Lung (tissue), 12 donors: ENCODE measurements around the gene MMRN1. TPM values are rescaled to one million over a fixed set of nuclear protein-coding genes. Genes with fewer than 3 reads are reported as not detected.

Source experiments
- ATAC-seq: fragments of 200-7000 bp; cut with Tn5 transposase; one replicate; pipeline ENCODE4 v1.9.1; 2020; ENCODE audit warnings: moderate number of reproducible peaks; ENCODE audit not compliant: insufficient read depth, low FRiP score
- DNase-seq, 3 donors: peaks; one replicate each; pipeline ENCODE4 v3.0.0-alpha.2; 2013 to 2017
- H3K27ac ChIP-seq, 2 donors: one replicate each; pipeline ENCODE4 v1.5.1; 2013; ENCODE audit warnings: mild to moderate bottlenecking in 2 of 2, moderate library complexity in 2 of 2, control low read depth in 1 of 2, inconsistent platforms in 1 of 2, low read depth in 1 of 2, low read length in 1 of 2
- H3K27me3 ChIP-seq, 3 donors: one replicate each; pipeline ENCODE4 v1.5.1; 2013; ENCODE audit warnings: low read length in 2 of 3; ENCODE audit not compliant: control insufficient read depth in 3 of 3, insufficient read depth in 3 of 3
- H3K36me3 ChIP-seq, 4 donors: one replicate each; pipeline ENCODE4 v1.5.1; 2013; ENCODE audit warnings: low read length in 4 of 4, mild to moderate bottlenecking in 1 of 4, moderate library complexity in 1 of 4; ENCODE audit not compliant: control insufficient read depth in 4 of 4, insufficient read depth in 4 of 4
- H3K4me1 ChIP-seq, 5 donors: one replicate each; pipeline ENCODE4 v1.5.1; 2013; ENCODE audit warnings: low read length in 5 of 5, mild to moderate bottlenecking in 2 of 5, moderate library complexity in 1 of 5; ENCODE audit not compliant: control insufficient read depth in 5 of 5, insufficient read depth in 5 of 5
- H3K4me3 ChIP-seq: one replicate; pipeline ENCODE4 v1.5.1; 2013; ENCODE audit warnings: mild to moderate bottlenecking, control low read depth, moderate library complexity
- H3K9ac ChIP-seq, 2 donors: one replicate each; pipeline ENCODE4 v1.5.1; 2013; ENCODE audit warnings: low read length in 2 of 2, control low read depth in 1 of 2; ENCODE audit not compliant: insufficient read depth in 1 of 2
- H3K9me3 ChIP-seq, 4 donors: one replicate each; pipeline ENCODE4 v1.5.1; 2013; ENCODE audit warnings: low read length in 3 of 4, mild to moderate bottlenecking in 1 of 4, moderate library complexity in 1 of 4; ENCODE audit not compliant: control insufficient read depth in 4 of 4, insufficient read depth in 3 of 4
- CTCF ChIP-seq: IDR thresholded peaks from 2 replicates; pipeline ENCODE4 v1.5.1; 2012; ENCODE audit warnings: mild to moderate bottlenecking; ENCODE audit errors: control extremely low read depth, extremely low read depth
- WGBS, 2 donors: extraction: QIAGEN DNeasy Blood & Tissue Kit; methylation state at CpG; one replicate each; pipeline ENCODE4 v1.1.7; 2013; 5-methylcytosine and 5-hydroxymethylcytosine counted together
- polyA plus RNA-seq, 2 donors: library from polyadenylated mRNA; stranded (reverse); fragments of 200-250 nt; gene quantifications; one replicate each; pipeline ENCODE4 v1.2.1, GENCODE V29; 2013
- total RNA-seq, 2 donors: library from RNA; depleted of rRNA in 1 of 2; stranded (reverse); fragments of >200 nt in 1 of 2; gene quantifications; one replicate each; pipeline ENCODE4 v1.2.1, GENCODE V29; 2014 to 2021
- donor health status: control.
- donor health status: control.
- donor health status: Bipolar disorder and iron deficiency.
- donor health status: healthy.
- donor health status: DM: yes; HTN: yes; CAD: no.

MMRN1 gene
- total and polyA plus RNA-seq, 4 donors = 10.2 to 37.4 (median 26.2) TPM

DNA sequence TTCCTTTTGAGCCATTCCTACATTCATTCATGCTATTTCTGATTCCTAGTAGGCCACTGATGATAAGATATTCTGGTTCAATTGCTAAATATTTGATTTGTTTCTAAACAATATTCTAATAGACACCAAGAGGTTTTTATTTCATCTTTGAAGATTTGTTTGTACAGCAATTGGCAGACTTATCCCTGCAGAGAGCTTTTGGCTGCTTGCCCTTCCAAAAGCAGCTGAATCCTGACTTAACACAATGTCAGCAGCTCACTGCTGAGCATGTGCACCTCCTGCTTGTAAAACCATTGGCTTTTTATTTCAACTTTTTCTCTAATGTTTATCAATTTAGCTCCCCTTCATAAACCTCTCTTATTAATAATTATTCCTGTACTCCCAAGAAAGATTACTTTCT lies 45.3 kb downstream of the MMRN1 start:
- H3K9ac ChIP-seq = no peak overlapping the region
- ATAC-seq (no peak), DNase-seq (peak; percentile 83 to 95 (median 92))
- peaks cover 0 to 26% (median 0%) of the 10 kb centered on the region in 5 donors for H3K4me1 ChIP-seq
- H3K27me3 ChIP-seq = no peaks in the 10 kb centered on the region
- H3K36me3 ChIP-seq = no peaks in the 10 kb centered on the region
- no peak overlapping the region for H3K27ac ChIP-seq
- TF ChIP-seq CTCF = no peak
- H3K4me3 ChIP-seq = no peak overlapping the region
- no peaks in the 10 kb centered on the region for H3K9me3 ChIP-seq

DNA sequence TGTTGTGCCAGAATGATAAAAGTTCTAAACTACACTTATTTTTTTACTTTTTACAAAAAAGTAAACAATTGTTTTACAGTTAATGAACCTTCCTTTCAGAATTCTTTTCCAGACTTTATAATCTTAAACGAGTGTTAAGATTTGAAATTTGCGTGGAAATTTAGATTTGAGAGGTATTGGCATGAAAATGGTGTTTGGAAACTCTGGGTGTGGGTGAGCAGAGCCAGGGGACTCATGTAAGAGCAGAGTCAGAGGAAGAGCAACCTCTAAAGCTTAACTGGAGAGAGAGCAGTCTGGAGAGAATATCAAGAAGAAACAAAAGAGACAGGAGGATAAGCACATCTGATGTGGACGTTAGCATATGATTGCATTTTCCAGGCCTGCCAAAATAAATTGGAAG lies 48.2 kb downstream of the MMRN1 start:
- DNase-seq = peak; percentile 34 to 78 (median 60)
- H3K27me3 ChIP-seq = no peaks in the 10 kb centered on the region
- H3K9me3 ChIP-seq = no peaks in the 10 kb centered on the region
- H3K4me3 ChIP-seq = no peak overlapping the region
- peaks cover 0 to 26% (median 0%) of the 10 kb centered on the region in 5 donors for H3K4me1 ChIP-seq
- no peak for TF ChIP-seq CTCF
- WGBS, 2 donors = 65 to 83% methylated on average over 3 of the region's 3 CpGs
- no peak overlapping the region for H3K27ac ChIP-seq
- no peak for ATAC-seq
- H3K9ac ChIP-seq = no peak overlapping the region
- H3K36me3 ChIP-seq = no peaks in the 10 kb centered on the region

DNA sequence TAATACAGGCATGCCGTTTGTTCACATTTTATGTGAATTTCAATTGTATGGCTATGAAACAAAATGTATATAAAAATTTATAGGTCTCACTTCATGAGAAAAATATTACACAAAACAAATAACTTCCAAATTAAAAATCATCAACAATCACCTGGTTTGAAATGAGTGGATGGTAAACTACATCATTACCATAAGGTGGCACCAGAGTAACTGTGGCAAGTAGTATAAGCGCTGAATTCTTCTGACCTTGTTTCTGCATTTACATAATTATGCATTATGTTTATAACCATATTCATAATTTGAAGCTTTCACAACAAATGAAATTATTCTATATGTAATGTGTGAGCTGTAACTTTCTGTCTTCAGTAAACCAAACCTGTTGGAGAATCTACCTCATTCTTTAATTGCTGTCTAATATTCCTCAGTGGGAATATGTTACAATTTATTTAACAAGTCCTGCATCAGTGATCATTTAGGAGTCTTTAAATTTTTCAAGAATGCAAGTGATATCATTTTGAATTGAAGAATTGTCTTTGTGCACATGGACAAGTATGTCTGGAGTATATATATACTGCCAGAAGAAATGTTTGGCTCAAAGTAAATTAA lies 55.2 kb downstream of the MMRN1 start:
- no peak for TF ChIP-seq CTCF

GRCh38 chr4:89952458-89952857 lies 57.8 kb downstream of the MMRN1 start:
- no peaks in the 10 kb centered on the region for H3K36me3 ChIP-seq
- DNase-seq (no peak), ATAC-seq (no peak)
- peaks cover 0 to 3% (median 0%) of the 10 kb centered on the region in 5 donors for H3K4me1 ChIP-seq
- no peaks in the 10 kb centered on the region for H3K27me3 ChIP-seq
- 82 to 92% methylated on average over 3 of the region's 3 CpGs for WGBS, 2 donors
- no peak overlapping the region for H3K4me3 ChIP-seq
- H3K27ac ChIP-seq = no peak overlapping the region
- TF ChIP-seq CTCF = no peak
- no peak overlapping the region for H3K9ac ChIP-seq
- H3K9me3 ChIP-seq = no peaks in the 10 kb centered on the region

More for the DNA sequence above, 55.2 kb downstream of the MMRN1 start:
- H3K4me3 ChIP-seq = no peak overlapping the region
- ATAC-seq (no peak), DNase-seq (no peak)
- H3K27me3 ChIP-seq = no peaks in the 10 kb centered on the region
- 89 to 91% methylated on average over 2 of the region's 2 CpGs for WGBS, 2 donors
- H3K9ac ChIP-seq = no peak overlapping the region
- no peaks in the 10 kb centered on the region for H3K4me1 ChIP-seq
- no peak overlapping the region for H3K27ac ChIP-seq
- no peaks in the 10 kb centered on the region for H3K9me3 ChIP-seq
- no peaks in the 10 kb centered on the region for H3K36me3 ChIP-seq
